Measurements from ENCODE around the gene ACSBG1.

ACSBG1 gene

GRCh38 chr15:78201281-78202190 lies 32.8 kb downstream of the ACSBG1 start:
- no peak for DNase-seq

GRCh38 chr15:78200276-78200930 lies 34.0 kb downstream of the ACSBG1 start:
- no peak for DNase-seq

GRCh38 chr15:78197632-78198031 lies 36.7 kb downstream of the ACSBG1 start:
- no peak for DNase-seq

- DNase-seq = no peak
Observed at GRCh38 chr15:78195735-78196201, 38.6 kb downstream of the ACSBG1 start.

- no peak for DNase-seq
Observed at GRCh38 chr15:78194568-78194925, 39.8 kb downstream of the ACSBG1 start.

- no peak for DNase-seq
Observed at GRCh38 chr15:78193731-78194567, 40.4 kb downstream of the ACSBG1 start.

GRCh38 chr15:78192826-78193594 lies 41.4 kb downstream of the ACSBG1 start:
- no peak for DNase-seq

- DNase-seq = no peak
Observed at GRCh38 chr15:78182821-78183220, 51.5 kb downstream of the ACSBG1 start.

- DNase-seq = no peak
Observed at GRCh38 chr15:78182336-78182700, 52.0 kb downstream of the ACSBG1 start.

GRCh38 chr15:78179906-78180305 lies 54.5 kb downstream of the ACSBG1 start:
- no peak for DNase-seq

GRCh38 chr15:78179286-78179840 lies 55.0 kb downstream of the ACSBG1 start:
- no peak for DNase-seq

GRCh38 chr15:78178064-78178463 lies 56.3 kb downstream of the ACSBG1 start:
- no peak for DNase-seq

- no peak for DNase-seq
Observed at GRCh38 chr15:78177447-78177873, 56.9 kb downstream of the ACSBG1 start.

GRCh38 chr15:78175330-78175729 lies 59.0 kb downstream of the ACSBG1 start:
- DNase-seq = no peak

GRCh38 chr15:78174401-78174800 lies 60.0 kb downstream of the ACSBG1 start:
- no peak for DNase-seq

- DNase-seq = no peak
Observed at GRCh38 chr15:78171864-78172472, 62.4 kb downstream of the ACSBG1 start.

- DNase-seq = no peak
Observed at GRCh38 chr15:78170848-78171773, 63.3 kb downstream of the ACSBG1 start.

GRCh38 chr15:78168608-78169007 lies 65.8 kb downstream of the ACSBG1 start:
- DNase-seq = no peak

- no peak for DNase-seq
Observed at GRCh38 chr15:78167227-78167888, 67.0 kb downstream of the ACSBG1 start.

- no peak for DNase-seq
Observed at GRCh38 chr15:78164010-78164409, 70.4 kb downstream of the ACSBG1 start.

Measured in NCI-H2081 treated with DMSO at 0.1 percent for 48 hours (cell line).